Measurements from ENCODE around the gene GREB1L. TPM values are rescaled to one million over a fixed set of nuclear protein-coding genes. Genes with fewer than 3 reads are reported as not detected.
A peak's percentile ranks its signal among the peaks of the same experiment; 100 is the strongest.

GREB1L gene
- total and polyA plus RNA-seq, 2 experiments from 2014 or later = 14.0 to 16.8 TPM

DNA sequence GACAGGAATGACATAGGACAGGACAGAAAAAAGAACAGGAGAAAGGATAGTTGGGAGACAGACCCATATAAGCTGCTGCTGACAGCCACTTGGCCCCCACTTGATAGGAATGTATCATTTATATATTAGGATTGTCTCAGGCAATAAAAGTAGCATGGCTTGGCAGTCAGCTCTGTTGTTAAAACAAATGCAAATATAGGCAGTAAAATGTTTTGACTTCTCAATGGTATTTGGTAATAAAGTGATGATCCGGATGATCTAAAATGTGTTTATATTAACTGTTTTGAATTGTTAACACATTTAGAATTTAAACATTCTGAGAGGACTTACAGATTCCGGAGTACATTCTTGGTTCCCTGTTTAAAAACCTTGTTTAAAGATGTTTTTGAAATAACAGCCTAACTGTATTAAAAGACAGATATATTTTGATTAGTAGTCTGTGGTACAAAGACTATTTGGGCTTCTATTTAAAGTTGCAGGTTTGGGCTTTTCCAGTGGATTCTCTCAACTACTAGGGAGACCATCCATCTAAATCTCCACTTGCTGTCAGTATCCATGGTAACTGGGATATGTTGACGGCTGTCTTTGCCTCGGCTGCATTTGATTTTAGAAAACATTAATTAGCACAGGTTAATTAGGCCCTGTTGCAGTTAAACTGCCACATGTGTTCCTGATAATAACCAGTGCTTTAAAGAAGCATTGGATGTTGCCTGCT is 210.9 kb downstream of the GREB1L start:
- TF ChIP-seq, protein P1, sequence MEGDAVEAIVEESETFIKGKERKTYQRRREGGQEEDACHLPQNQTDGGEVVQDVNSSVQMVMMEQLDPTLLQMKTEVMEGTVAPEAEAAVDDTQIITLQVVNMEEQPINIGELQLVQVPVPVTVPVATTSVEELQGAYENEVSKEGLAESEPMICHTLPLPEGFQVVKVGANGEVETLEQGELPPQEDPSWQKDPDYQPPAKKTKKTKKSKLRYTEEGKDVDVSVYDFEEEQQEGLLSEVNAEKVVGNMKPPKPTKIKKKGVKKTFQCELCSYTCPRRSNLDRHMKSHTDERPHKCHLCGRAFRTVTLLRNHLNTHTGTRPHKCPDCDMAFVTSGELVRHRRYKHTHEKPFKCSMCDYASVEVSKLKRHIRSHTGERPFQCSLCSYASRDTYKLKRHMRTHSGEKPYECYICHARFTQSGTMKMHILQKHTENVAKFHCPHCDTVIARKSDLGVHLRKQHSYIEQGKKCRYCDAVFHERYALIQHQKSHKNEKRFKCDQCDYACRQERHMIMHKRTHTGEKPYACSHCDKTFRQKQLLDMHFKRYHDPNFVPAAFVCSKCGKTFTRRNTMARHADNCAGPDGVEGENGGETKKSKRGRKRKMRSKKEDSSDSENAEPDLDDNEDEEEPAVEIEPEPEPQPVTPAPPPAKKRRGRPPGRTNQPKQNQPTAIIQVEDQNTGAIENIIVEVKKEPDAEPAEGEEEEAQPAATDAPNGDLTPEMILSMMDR (IDR thresholded peaks at IDR 0.05; ENCODE audit: poor library complexity) = no peak
- TF ChIP-seq EZH2phosphoT487 (IDR thresholded peaks at IDR 0.05; ENCODE audit: low read depth, severe bottlenecking, unreplicated experiment) (no peak), EZH2 (IDR thresholded peaks at IDR 0.05; ENCODE audit: borderline replicate concordance) (no peak)

DNA sequence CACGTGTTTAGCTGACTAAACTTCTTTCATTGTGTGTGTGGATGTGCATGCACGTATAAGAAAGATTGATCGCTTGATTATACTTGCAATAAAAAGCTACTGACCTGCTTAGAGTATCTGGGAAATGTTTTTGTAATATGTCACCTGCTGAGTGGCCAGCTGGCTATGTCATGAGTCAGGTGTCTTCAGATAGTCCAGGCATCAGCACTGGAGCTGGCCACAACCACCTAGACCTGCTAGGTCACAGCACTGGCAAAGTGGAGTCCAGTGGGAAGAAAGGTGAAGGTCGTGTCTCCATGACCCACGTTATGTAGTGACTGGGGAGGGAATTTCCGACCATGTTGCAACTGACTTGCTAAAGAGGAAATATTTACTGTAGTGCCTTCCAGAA is 211.5 kb downstream of the GREB1L start:
- no peak for DNase-seq (ENCODE audit: low spot score)
- Histone ChIP-seq H3K27me3 (no peaks in the 10 kb centered on the region), H2AFZ (no peak overlapping the region), H4K20me1 (ENCODE audit: insufficient read depth, poor library complexity, severe bottlenecking) (no peaks in the 10 kb centered on the region), H3K9me2 (replicated peaks; ENCODE audit: insufficient read depth) (no peaks in the 10 kb centered on the region), H3K4me3 (no peak overlapping the region), H3K27ac (no peak overlapping the region), H3K36me3 (replicated peaks; ENCODE audit: insufficient read depth, low read depth) (no peaks in the 10 kb centered on the region), H3K4me1 (ENCODE audit: insufficient read depth) (peaks cover 6% of the 10 kb centered on the region), H3K79me2 (no peaks in the 10 kb centered on the region), H3K9me3 (ENCODE audit: low read depth) (no peaks in the 10 kb centered on the region), H3K4me2 (no peak overlapping the region)
- TF ChIP-seq EZH2phosphoT487 (IDR thresholded peaks at IDR 0.05; ENCODE audit: low read depth, severe bottlenecking, unreplicated experiment) = no peak
- TF ChIP-seq EZH2 (IDR thresholded peaks at IDR 0.05; ENCODE audit: borderline replicate concordance) = no peak
- TF ChIP-seq, protein P1 (IDR thresholded peaks at IDR 0.05; ENCODE audit: poor library complexity) = no peak
- whole genome bisulfite sequencing (ENCODE audit: low lambda C conversion rate, missing lambda C conversion rate) = 72% methylated on average over 6 of the region's 6 CpGs

More for the DNA sequence above, 210.9 kb downstream of the GREB1L start:
- no peaks in the 10 kb centered on the region for H4K20me1 ChIP-seq (ENCODE audit: insufficient read depth, poor library complexity, severe bottlenecking)
- no peaks in the 10 kb centered on the region for H3K27me3 ChIP-seq
- H3K4me3 ChIP-seq = no peak overlapping the region
- H3K79me2 ChIP-seq = no peaks in the 10 kb centered on the region
- no peak overlapping the region for H3K27ac ChIP-seq
- peak overlapping the region; percentile 8 for H3K4me2 ChIP-seq
- no peak overlapping the region for H2AFZ ChIP-seq
- H3K4me1 ChIP-seq (ENCODE audit: insufficient read depth) = peaks cover 6% of the 10 kb centered on the region
- no peaks in the 10 kb centered on the region for H3K36me3 ChIP-seq (replicated peaks; ENCODE audit: insufficient read depth, low read depth)
- H3K9me2 ChIP-seq (replicated peaks; ENCODE audit: insufficient read depth) = no peaks in the 10 kb centered on the region
- DNase-seq (ENCODE audit: low spot score) = no peak
- WGBS (ENCODE audit: low lambda C conversion rate, missing lambda C conversion rate) = 47% methylated on average over 4 of the region's 4 CpGs
- H3K9me3 ChIP-seq (ENCODE audit: low read depth) = no peaks in the 10 kb centered on the region

DNA sequence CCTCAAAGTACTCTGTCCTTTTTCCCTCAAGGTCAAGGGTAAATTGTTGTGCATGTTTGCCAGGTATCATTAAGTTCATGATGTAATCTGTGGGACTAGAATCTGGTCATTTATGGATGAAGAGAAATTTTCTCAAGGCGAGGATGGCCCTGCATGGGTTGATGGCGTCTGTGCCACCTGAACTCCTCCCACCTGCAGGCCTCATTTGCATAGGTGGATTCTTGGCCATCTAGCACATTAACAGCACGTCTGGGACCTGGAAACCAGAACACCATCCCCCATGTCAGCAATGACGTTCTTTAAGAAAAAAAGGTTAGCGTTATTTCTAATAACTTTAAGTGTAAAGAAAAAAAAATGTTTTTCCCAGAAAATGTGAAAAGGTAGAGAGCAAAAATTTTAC is 212.7 kb downstream of the GREB1L start:
- H3K4me2 ChIP-seq = no peak overlapping the region
- no peak for TF ChIP-seq EZH2phosphoT487 (IDR thresholded peaks at IDR 0.05; ENCODE audit: low read depth, severe bottlenecking, unreplicated experiment)
- TF ChIP-seq, protein P1 (IDR thresholded peaks at IDR 0.05; ENCODE audit: poor library complexity) = no peak
- TF ChIP-seq EZH2 (IDR thresholded peaks at IDR 0.05; ENCODE audit: borderline replicate concordance) = no peak
- H3K4me1 ChIP-seq (ENCODE audit: insufficient read depth) = peaks cover 6% of the 10 kb centered on the region
- no peak overlapping the region for H3K27ac ChIP-seq
- no peaks in the 10 kb centered on the region for H4K20me1 ChIP-seq (ENCODE audit: insufficient read depth, poor library complexity, severe bottlenecking)
- no peaks in the 10 kb centered on the region for H3K9me3 ChIP-seq (ENCODE audit: low read depth)
- DNase-seq (ENCODE audit: low spot score) = no peak
- H3K79me2 ChIP-seq = no peaks in the 10 kb centered on the region
- H3K27me3 ChIP-seq = no peaks in the 10 kb centered on the region
- no peaks in the 10 kb centered on the region for H3K36me3 ChIP-seq (replicated peaks; ENCODE audit: insufficient read depth, low read depth)
- H2AFZ ChIP-seq = no peak overlapping the region
- no peaks in the 10 kb centered on the region for H3K9me2 ChIP-seq (replicated peaks; ENCODE audit: insufficient read depth)
- H3K4me3 ChIP-seq = no peak overlapping the region
- WGBS (ENCODE audit: low lambda C conversion rate, missing lambda C conversion rate) = 91% methylated on average over 5 of the region's 5 CpGs
